Measurements from ENCODE around the gene ROBO2.

Gene ROBO2

DNA sequence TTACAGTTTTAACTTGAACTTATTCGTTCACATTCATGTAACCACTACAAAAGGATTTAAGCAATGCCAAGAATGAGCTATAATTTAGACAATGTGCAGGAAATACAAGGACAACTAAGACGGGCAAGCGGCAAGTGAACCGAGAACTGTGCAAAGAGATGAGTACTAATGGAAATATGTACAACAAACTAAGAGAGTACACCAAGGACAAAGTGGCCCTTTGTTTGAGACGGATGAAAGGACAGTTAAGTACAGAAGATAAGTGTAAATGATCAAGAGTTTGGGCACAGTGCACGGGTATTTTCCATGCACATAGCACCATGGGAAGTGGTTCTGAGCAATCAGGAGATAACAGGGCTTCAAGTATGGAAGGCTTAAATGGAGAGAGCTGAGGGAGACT is 281.7 kb downstream of the ROBO2 start:
- intact Hi-C loops (cut with DNase I) = no loop called here
- no peak for DNase-seq

- no peak for DNase-seq
- intact Hi-C loops (cut with DNase I) = no loop called here
Observed at GRCh38 chr3:77323626-77324025, 283.7 kb downstream of the ROBO2 start.

DNA sequence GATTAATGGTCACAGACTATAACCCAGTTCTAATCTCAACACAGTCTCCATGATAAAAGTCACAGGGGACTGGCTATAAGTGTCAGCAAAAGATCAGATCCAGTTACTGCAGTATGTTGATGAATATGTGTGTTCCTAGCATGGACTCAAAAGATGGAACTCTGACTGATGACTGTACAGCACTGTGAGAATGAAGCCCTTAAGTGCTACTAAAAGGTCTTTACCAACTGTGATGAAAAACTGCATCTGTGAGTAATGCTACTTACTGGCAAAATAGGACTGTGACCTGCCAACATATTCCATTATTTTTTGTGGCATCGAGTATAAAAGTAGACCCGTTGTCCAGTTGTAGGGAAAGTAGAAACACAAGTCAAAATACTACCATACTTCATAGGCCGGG is 284.2 kb downstream of the ROBO2 start:
- no peak for DNase-seq
- intact Hi-C loops (cut with DNase I) = no loop called here

GRCh38 chr3:77325280-77325679 is 285.4 kb downstream of the ROBO2 start:
- DNase-seq = no peak
- intact Hi-C loops (cut with DNase I) = no loop called here

GRCh38 chr3:77325702-77326101 is 285.8 kb downstream of the ROBO2 start:
- DNase-seq = no peak
- intact Hi-C loops (cut with DNase I) = no loop called here

- DNase-seq = no peak
- intact Hi-C loops (cut with DNase I) = no loop called here
Observed at GRCh38 chr3:77326586-77326985, 286.7 kb downstream of the ROBO2 start.

DNA sequence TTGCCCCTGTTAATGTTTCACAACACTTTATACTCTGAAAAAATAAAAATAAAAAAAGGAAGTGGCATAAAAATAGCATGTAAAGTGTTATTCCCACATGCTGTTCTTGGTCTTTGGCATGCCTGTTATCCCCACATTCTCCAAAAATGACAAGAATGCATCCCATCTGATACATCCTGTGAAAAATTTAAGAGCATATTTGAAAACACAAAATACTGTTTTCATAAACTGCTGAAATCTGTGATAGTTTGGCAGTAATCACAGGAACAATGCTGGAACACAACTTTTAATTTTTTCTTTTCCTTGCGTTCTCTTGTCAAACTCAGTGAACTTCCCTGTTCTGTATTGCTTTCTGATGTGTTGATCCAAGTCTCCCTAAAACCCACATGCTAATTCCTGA is 288.8 kb downstream of the ROBO2 start:
- intact Hi-C loops (cut with DNase I) = no loop called here
- DNase-seq = no peak

- intact Hi-C loops (cut with DNase I) = no loop called here
- no peak for DNase-seq
Observed at GRCh38 chr3:77329116-77329515, 289.2 kb downstream of the ROBO2 start.

DNA sequence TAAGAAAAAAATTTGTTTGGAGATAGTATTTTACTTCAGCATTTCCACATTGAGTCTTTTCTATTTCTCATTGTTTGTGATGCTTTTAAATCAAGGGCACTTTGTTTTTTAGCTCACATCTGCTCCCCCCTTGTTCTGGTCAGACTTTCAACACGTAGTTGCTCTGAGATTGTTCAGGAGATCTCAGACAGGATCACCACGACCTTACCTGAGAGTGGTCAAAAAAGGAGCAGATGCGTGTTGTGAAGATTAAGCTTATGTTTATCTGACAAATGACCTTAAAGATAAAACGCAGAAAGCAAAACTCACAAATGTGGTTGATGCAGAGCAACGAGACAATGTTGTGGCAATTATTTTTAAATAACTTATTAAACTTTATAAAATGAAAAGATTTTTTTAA is 298.3 kb downstream of the ROBO2 start:
- intact Hi-C loops (cut with DNase I) = no loop called here
- no peak for DNase-seq

DNA sequence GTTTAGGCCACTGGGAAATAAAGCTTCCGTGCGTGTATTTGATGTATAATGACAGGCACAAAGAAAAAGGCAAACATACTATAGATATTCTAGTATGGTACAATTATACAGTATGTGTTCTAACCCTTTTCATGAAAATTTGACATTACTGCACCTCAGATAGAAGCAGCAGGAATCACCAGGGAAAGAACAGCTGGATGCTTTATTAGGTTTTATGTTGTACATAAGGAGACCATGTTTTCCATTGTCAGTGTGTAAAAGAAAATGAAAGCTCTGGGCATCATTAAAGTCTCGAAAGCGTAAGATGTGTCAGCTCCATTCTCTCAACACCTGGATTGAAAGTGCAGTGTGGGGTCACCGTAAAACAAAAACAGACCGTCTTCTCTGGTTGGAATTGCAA is 302.1 kb downstream of the ROBO2 start:
- intact Hi-C loops (cut with DNase I) = no loop called here
- DNase-seq = no peak

DNA sequence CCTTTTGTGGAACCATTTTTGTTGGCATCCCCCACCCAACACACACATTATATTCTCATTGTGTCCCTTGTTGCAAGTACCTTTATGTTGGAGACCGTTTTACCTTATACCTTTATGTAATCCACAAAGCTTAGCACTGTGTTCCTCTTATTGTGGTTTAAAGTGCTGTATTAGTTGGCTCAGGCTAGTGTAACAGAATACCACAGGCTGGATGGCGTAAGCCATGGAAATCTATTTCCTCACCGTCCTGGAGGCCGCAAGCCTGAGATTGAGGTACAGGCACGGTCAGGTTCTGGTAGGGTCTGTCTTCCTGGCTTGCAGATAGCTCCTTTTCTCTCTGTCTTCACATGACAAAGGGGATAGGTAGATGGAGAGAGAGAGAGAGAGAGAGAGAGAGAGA is 302.8 kb downstream of the ROBO2 start:
- DNase-seq = no peak
- intact Hi-C loops (cut with DNase I) = no loop called here

GRCh38 chr3:77345009-77345408 is 305.1 kb downstream of the ROBO2 start:
- intact Hi-C loops (cut with DNase I) = no loop called here
- DNase-seq = no peak

DNA sequence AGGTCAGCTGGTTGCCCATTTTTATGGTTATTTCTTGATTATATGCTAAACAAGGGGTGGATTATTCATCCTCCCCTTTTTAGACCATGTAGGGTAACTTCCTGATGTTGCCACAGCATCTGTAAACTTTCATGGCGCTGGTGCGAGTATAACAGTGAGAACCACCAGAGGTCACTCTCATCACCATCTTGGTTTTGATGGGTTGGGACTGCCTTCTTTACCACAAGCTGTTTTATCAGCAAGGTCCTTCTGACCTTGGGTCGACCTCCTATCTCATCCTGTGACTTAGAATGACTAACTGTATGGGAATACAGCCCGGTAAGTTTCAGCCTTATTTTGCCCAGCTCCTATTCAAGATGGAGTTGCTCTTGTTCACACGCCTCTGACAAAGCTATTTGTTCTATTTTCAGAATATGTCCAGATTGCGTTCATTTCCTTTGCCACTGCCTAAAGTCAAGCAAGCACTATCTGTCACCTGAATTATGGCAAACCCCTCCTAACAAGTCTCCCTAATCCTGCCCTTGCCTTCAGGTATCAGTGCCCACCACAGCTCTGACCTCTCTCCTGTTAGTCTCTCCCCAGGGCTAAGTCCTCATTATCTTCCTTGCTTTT is 308.5 kb downstream of the ROBO2 start:
- intact Hi-C loops (cut with DNase I) = no loop called here

DNA sequence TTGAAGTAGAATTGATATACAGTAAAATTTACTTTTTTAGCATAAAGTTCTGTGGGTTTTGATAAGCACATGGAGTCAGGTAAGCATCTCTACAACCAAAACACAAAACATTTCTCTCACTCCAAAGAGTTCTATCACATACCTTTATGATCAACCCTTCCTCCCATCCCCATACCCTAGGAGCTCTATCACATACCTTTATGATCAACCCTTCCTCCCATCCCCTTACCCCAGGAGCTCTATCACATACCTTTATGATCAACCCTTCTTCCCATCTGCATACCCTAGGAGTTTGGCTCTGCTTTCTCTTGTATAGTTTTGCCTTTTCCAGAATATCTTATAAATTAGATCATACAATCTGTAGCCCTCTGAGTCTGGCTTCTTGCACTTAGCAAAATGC is 315.1 kb downstream of the ROBO2 start:
- DNase-seq = no peak
- intact Hi-C loops (cut with DNase I) = no loop called here

More for the DNA sequence above, 308.5 kb downstream of the ROBO2 start:
- DNase-seq = no peak

DNA sequence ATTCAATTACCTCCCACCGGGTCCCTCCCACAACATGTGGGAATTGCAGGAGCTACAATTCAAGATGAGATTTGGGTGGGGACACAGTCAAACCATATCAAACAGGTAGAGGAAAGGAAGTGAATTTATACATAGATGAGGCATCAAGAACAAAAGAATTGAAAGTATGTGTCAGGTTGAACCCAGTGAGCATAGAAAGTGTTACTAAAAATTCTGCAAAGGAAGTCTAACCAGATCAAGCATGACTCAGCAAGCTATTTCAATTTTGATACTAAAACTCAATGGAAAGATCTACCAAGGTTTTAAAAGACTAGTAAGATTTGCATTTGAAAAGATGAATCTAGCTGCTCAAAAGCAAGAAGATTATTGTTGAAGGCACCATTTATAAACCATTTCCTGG is 323.0 kb downstream of the ROBO2 start:
- intact Hi-C loops (cut with DNase I) = no loop called here
- DNase-seq = no peak

GRCh38 chr3:77365152-77365551 is 325.3 kb downstream of the ROBO2 start:
- intact Hi-C loops (cut with DNase I) = no loop called here
- no peak for DNase-seq

DNA sequence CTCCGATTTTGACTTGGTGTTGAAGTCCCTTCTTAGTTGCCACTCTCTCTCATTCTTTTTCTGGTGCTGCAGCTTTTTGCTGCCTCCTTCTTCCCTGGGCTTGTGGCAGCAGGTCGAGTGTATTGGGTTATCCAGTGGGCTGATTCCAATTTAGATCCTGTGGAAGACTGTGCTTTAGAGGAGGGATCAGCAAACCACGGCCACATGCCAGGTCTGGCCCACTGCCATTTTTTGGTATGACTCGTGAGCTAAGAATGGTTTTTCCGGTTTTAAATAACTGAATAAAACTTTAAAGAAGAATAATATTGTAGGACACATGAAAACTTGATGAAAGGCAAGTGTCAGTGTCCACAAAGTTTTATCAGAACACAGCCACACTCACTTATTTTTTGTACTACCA is 330.5 kb downstream of the ROBO2 start:
- intact Hi-C loops (cut with DNase I) = no loop called here

GRCh38 chr3:77372018-77372417 is 332.1 kb downstream of the ROBO2 start:
- DNase-seq = no peak
- intact Hi-C loops (cut with DNase I) = no loop called here

More for the DNA sequence above, 330.5 kb downstream of the ROBO2 start:
- DNase-seq = no peak

GRCh38 chr3:77372634-77373346 is 332.9 kb downstream of the ROBO2 start:
- DNase-seq = no peak
- intact Hi-C loops (cut with DNase I) = no loop called here

- intact Hi-C loops (cut with DNase I) = no loop called here
- no peak for DNase-seq
Observed at GRCh38 chr3:77373619-77374018, 333.7 kb downstream of the ROBO2 start.

- intact Hi-C loops (cut with DNase I) = no loop called here
- no peak for DNase-seq
Observed at GRCh38 chr3:77376511-77376910, 336.6 kb downstream of the ROBO2 start.

DNA sequence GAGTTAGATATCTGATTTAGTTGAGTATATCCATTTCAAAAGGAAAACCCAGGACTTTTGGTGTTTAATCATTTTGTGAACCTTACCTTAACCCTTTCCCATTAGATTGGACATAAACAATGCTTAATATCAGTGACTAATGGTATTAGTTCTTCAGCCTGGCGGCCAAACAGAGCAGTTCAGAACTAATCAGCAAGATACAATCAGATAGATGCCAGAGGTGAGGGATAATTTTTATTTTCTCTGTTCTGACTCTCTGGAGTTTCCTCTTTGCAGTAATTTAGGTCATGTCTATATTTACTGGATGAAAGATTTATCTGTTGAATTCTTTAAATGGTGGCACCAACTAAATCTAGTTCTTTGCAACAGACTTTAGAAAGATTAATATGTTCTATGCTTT is 337.8 kb downstream of the ROBO2 start:
- intact Hi-C loops (cut with DNase I) = no loop called here
- no peak for DNase-seq

DNA sequence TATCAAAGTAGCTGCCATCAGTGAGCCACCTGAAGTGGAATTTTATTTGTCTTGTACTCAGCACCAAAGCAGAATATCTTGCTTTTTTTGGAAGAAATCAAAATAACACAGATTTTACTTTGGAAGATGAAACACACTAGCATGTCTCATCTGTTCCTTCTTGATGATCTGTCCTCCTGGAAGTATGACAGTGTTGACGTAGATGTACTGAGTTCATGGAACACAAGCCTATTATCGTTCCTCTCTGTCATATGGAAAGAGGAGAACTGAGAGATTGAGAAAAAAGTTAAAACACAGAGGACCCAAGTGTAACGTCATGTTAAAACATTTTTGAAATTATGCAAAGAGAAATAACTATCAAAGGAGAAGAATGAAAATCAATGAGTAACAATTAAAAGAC is 340.2 kb downstream of the ROBO2 start:
- DNase-seq = no peak
- intact Hi-C loops (cut with DNase I) = no loop called here
